Purkinje cell (primary cell): ENCODE results near the gene S100B. TPM values are rescaled to one million over a fixed set of nuclear protein-coding genes. Genes with fewer than 3 reads are reported as not detected.

Experiments
- polyA plus RNA-seq: library from polyadenylated mRNA; unstranded; fragments of >200 nt; fragmentation: Nextera tagmentation; gene quantifications from 2 replicates; pipeline ENCODE4 v1.2.1, GENCODE V29; 2014

Gene S100B
- polyA plus RNA-seq, result 1,112 and 1,250 TPM in 2 replicates

GRCh38 chr21:46604975-46605766 is at the start of gene S100B:
Gene S100B, minus strand, starts transcription at chr21:46605082. Its CDS starts 2,667 bp downstream, at chr21:46602415.

DNA sequence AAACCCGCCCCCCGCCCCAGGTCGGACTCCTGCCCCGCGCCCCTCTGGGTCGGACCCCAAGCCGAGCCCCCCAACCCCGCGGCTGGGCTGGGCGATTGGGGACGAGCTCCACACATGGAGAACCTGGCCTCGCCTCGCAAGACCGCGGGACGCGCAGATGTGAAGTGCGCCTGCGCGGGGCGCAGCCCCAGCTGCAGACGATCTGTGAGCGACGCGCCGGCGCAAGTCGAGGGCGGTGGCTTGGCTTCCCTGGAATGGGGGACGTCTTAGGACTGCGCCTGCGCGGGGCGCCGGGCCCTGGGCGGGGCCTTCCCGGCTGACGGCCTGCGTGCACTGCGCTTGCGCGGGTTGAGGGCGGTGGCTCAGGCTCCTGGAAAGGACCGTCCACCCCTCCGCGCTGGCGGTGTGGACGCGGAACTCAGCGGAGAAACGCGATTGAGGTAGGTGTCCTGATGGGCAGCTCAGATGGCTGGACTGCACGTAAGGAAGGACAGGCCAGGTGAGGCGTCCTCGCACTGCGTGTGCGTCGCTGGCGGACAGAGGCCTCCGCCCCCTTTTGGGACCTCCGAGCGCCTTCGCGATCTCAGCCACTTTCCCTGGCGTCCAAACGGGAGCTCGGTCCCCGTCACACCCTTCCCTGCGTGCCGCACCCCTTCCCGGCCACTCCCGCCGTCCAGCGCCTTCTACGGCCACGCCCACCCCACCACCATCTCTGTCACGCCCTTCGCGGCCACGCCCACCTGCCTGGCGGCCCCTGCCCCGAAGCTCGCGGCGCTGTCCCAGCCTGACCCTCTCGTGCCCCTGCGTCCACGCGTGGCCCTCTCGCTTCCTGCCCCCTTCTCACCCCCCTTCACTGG is 30.7 kb upstream of the S100B start, which contains the start of gene PRMT2:
TSS of gene PRMT2 (plus strand) at position 351 of the 857 bp plus-strand sequence. CDS start 1,278 bp downstream, outside the sequence.

Other genes starting within 250 kb of the S100B start
- gene DIP2A, start 146.2 kb downstream of the S100B start, polyA plus RNA-seq, result 8.5 and 9.5 TPM in 2 replicates
- 15.3 and 28.9 TPM in 2 replicates for gene PRMT2, start 30.6 kb upstream of the S100B start, polyA plus RNA-seq